Endothelial cell of umbilical vein (primary cell): ENCODE data around the gene ATP9B. TPM values are rescaled to one million over a fixed set of nuclear protein-coding genes. Genes with fewer than 3 reads are reported as not detected.

Source experiments
- BruUV-seq: library from RNA; stranded (reverse); fragments of 400-500 nt; replicated peaks from 2 replicates; lab custom pipeline; 2021; lab: Mats Ljungman, UMichigan
- CTCF ChIA-PET: fragments of 300-600, 350-600 bp; sonication (Branson Sonifier 250); formaldehyde crosslinking; loops from one replicate; lab custom pipeline; 2021; ENCODE audit warnings: antibody characterized with exemption, inconsistent platforms; lab: Charles Lee
- POLR2A ChIA-PET: fragments of 300-600, 350-600 bp; sonication (Branson Sonifier 250); formaldehyde crosslinking; loops from one replicate; lab custom pipeline; 2021; ENCODE audit warnings: antibody characterized with exemption, inconsistent platforms; lab: Charles Lee
- DNase-seq: peaks from one replicate; pipeline ENCODE4 v3.0.0-alpha.2; 2011; ENCODE audit warnings: low read depth, low spot score
- FAIRE-seq: peaks from 2 replicates; lab custom pipeline; 2011; peaks lifted over from hg19 to GRCh38; lab: Jason Lieb, UNC
- H2AFZ ChIP-seq: 2 replicates; pipeline ENCODE4 v1.6.0; 2012; ENCODE audit warnings: low read depth, low read length, control low read depth, inconsistent platforms
- H3K27ac ChIP-seq: 2 replicates; pipeline ENCODE4 v1.5.1; 2011; ENCODE audit warnings: low read depth, mild to moderate bottlenecking, control low read depth, low read length, moderate library complexity; ENCODE audit not compliant: insufficient read depth
- H3K27me3 ChIP-seq, 2 experiments: 2 replicates each; pipeline versions ENCODE4 v1.6.0 to v1.6.1; 2011; ENCODE audit warnings: low read length in 2 of 2, mixed read lengths in 1 of 2; ENCODE audit not compliant: control insufficient read depth in 2 of 2, insufficient read depth in 2 of 2
- H3K36me3 ChIP-seq, 2 experiments: 2 replicates in 1 of 2; 3 replicates in 1 of 2; pipeline ENCODE4 v1.5.1; 2011; ENCODE audit warnings: low read length in 2 of 2, mild to moderate bottlenecking in 1 of 2, moderate library complexity in 1 of 2; ENCODE audit not compliant: control insufficient read depth in 2 of 2, insufficient read depth in 2 of 2; ENCODE audit errors: extremely low read depth in 1 of 2
- H3K4me1 ChIP-seq: 3 replicates; pipeline ENCODE4 v1.5.1; 2011; ENCODE audit warnings: mild to moderate bottlenecking, low read length; ENCODE audit not compliant: control insufficient read depth, insufficient read depth; ENCODE audit errors: extremely low read depth
- H3K4me2 ChIP-seq: 2 replicates; pipeline ENCODE4 v1.6.1; 2011; ENCODE audit warnings: low read length, control low read depth, mixed read lengths; ENCODE audit not compliant: insufficient read depth
- H3K4me3 ChIP-seq, 3 experiments: fragments of 200-600 bp in 1 of 3; sonication (generic), shearing (Covaris generic) in 1 of 3; replicated peaks in 1 of 3; 2 replicates each; pipeline ENCODE4 v1.5.1; 2011 to 2016; ENCODE audit warnings: control low read depth in 3 of 3, low read length in 3 of 3, mild to moderate bottlenecking in 2 of 3, inconsistent platforms in 1 of 3, low read depth in 1 of 3, moderate library complexity in 1 of 3; ENCODE audit not compliant: insufficient read depth in 1 of 3
- H3K79me2 ChIP-seq: 2 replicates; pipeline ENCODE4 v1.6.0; 2012; ENCODE audit warnings: low read length, inconsistent platforms; ENCODE audit not compliant: control insufficient read depth, insufficient read depth
- H3K9ac ChIP-seq: replicated peaks from 2 replicates; pipeline ENCODE3; 2011; ENCODE audit warnings: low read length, control low read depth; ENCODE audit not compliant: insufficient read depth; ENCODE audit errors: extremely low read depth
- H3K9me1 ChIP-seq: replicated peaks from 3 replicates; pipeline ENCODE4 v1.6.0; 2011; ENCODE audit warnings: mild to moderate bottlenecking, low read length; ENCODE audit not compliant: control insufficient read depth, insufficient read depth; ENCODE audit errors: extremely low read depth
- H3K9me3 ChIP-seq: replicated peaks from 2 replicates; pipeline ENCODE4 v1.5.1; 2012; ENCODE audit warnings: low read length, inconsistent platforms; ENCODE audit not compliant: control insufficient read depth, insufficient read depth
- H4K20me1 ChIP-seq: replicated peaks from 2 replicates; pipeline ENCODE3; 2011; ENCODE audit warnings: mild to moderate bottlenecking, low read length; ENCODE audit not compliant: control insufficient read depth, insufficient read depth; ENCODE audit errors: extremely low read depth
- CTCF ChIP-seq, 2 donors: IDR thresholded peaks; 1 replicate in 1 of 2; 2 replicates in 1 of 2; pipeline ENCODE4 v1.5.1; 2011; ENCODE audit warnings: low read length in 2 of 2, mild to moderate bottlenecking in 2 of 2, moderate library complexity in 2 of 2, control low read depth in 1 of 2, inconsistent platforms in 1 of 2, low read depth in 1 of 2; ENCODE audit not compliant: insufficient read depth in 1 of 2; ENCODE audit errors: extremely low read depth in 1 of 2
- EZH2 ChIP-seq: IDR thresholded peaks from 2 replicates; pipeline ENCODE4 v1.6.1; 2012; ENCODE audit warnings: borderline replicate concordance, low read depth, mild to moderate bottlenecking, moderate library complexity, low read length, inconsistent platforms; ENCODE audit not compliant: severe bottlenecking
- FOS ChIP-seq: IDR thresholded peaks from 2 replicates; pipeline ENCODE4 v1.6.1; 2011; ENCODE audit warnings: mild to moderate bottlenecking, low read length, moderate library complexity, borderline replicate concordance; ENCODE audit not compliant: insufficient read depth
- GATA2 ChIP-seq: IDR thresholded peaks from 2 replicates; pipeline ENCODE4 v1.7.0; 2011; ENCODE audit warnings: low read depth, mild to moderate bottlenecking, moderate library complexity, mixed read lengths, low read length; ENCODE audit not compliant: insufficient read length, insufficient read depth
- JUN ChIP-seq: IDR thresholded peaks from 2 replicates; pipeline ENCODE4 v1.6.1; 2011; ENCODE audit warnings: borderline replicate concordance, low read depth; ENCODE audit not compliant: insufficient read length, insufficient read depth
- MAX ChIP-seq: IDR thresholded peaks from 2 replicates; pipeline ENCODE4 v1.6.1; 2011; ENCODE audit not compliant: insufficient read depth, insufficient read length
- MYC ChIP-seq: IDR thresholded peaks from one replicate; pipeline ENCODE4 v1.6.1; 2011; ENCODE audit warnings: mild to moderate bottlenecking, low read depth, low read length
- POLR2A ChIP-seq: IDR thresholded peaks from 2 replicates; pipeline ENCODE4 v1.6.1; 2012; ENCODE audit warnings: low read depth, mild to moderate bottlenecking, control low read depth, low read length
- POLR2AphosphoS5 ChIP-seq: IDR thresholded peaks from 2 replicates; pipeline ENCODE4 v1.6.1; 2012; ENCODE audit warnings: low read depth, mild to moderate bottlenecking, control low read depth, low read length, moderate library complexity; ENCODE audit not compliant: insufficient read depth
- dilution Hi-C: fragments of 300-500 bp; cut with MboI; formaldehyde crosslinking; loops from one replicate; pipeline ENCODE4 v1.15.0; 2019; ENCODE audit warnings: low sequenced_read_pairs; ENCODE audit not compliant: extremely low pct_ligation_motif_present
- intact Hi-C: fragments of 100-400 bp; cut with micrococcal nuclease; formaldehyde crosslinking; loops from one replicate; pipeline ENCODE4 v1.10.0; 2022
- polyA plus RNA-seq, 4 experiments: library from polyadenylated mRNA; depleted of rRNA in 3 of 4; stranded (reverse) in 3 of 4; unstranded in 1 of 4; fragments of >200 nt; gene quantifications; 2 replicates each; pipeline versions ENCODE4 v1.2.1 to v1.2.3, GENCODE V29; 2011 to 2012; ENCODE audit warnings: missing spikeins in 1 of 4
- total RNA-seq: library from RNA; stranded (reverse); gene quantifications from 2 replicates; pipeline ENCODE4 v1.2.3, GENCODE V29; 2021

Gene ATP9B
- total and polyA plus RNA-seq, 2 donors (not counting 3 experiments of a cell fraction or from before 2014, with no cell fraction given) = 14.6 to 18.2 TPM

GRCh38 chr18:79290876-79291275 lies 221.7 kb downstream of the ATP9B start:
- CTCF ChIA-PET = no interaction called here
- intact Hi-C loops = no loop called here
- no peak for FAIRE-seq

GRCh38 chr18:79294235-79294634 lies 225.0 kb downstream of the ATP9B start:
- no peak overlapping the region for H3K4me2 ChIP-seq
- ChIA-PET POLR2A (no interaction called here), CTCF (no interaction called here)
- no peaks in the 10 kb centered on the region for H3K4me1 ChIP-seq
- H3K27me3 ChIP-seq = no peaks in the 10 kb centered on the region
- no peak overlapping the region for H3K9ac ChIP-seq
- no peak overlapping the region for H3K4me3 ChIP-seq
- H4K20me1 ChIP-seq = no peaks in the 10 kb centered on the region
- intact Hi-C loops (no loop called here), dilution Hi-C loops (no loop called here)
- DNase-seq (no peak), FAIRE-seq (no peak)
- no peak overlapping the region for H2AFZ ChIP-seq
- no TSS peak for BruUV-seq
- no peaks in the 10 kb centered on the region for H3K9me1 ChIP-seq
- H3K27ac ChIP-seq = no peak overlapping the region
- TF ChIP-seq MYC (no peak), MAX (no peak), POLR2A (no peak), POLR2AphosphoS5 (no peak), GATA2 (no peak), FOS (no peak), JUN (no peak), CTCF (IDR thresholded peaks at IDR 0.05; ENCODE audit: extremely low read depth in 1 of 2, insufficient read depth in 1 of 2, low read depth in 1 of 2, low read length in 2 of 2) (no peak), EZH2 (no peak)
- no peaks in the 10 kb centered on the region for H3K79me2 ChIP-seq
- no peaks in the 10 kb centered on the region for H3K9me3 ChIP-seq
- H3K36me3 ChIP-seq = no peaks in the 10 kb centered on the region

More at GRCh38 chr18:79290876-79291275, 221.7 kb downstream of the ATP9B start:
- no peak overlapping the region for H3K27ac ChIP-seq
- H3K9me1 ChIP-seq = no peaks in the 10 kb centered on the region
- no TSS peak for BruUV-seq
- DNase-seq = no peak
- no peaks in the 10 kb centered on the region for H4K20me1 ChIP-seq
- no peak overlapping the region for H3K4me3 ChIP-seq
- no peaks in the 10 kb centered on the region for H3K27me3 ChIP-seq
- POLR2A ChIA-PET = no interaction called here
- H3K9me3 ChIP-seq = no peaks in the 10 kb centered on the region
- no peak overlapping the region for H3K9ac ChIP-seq
- H3K4me2 ChIP-seq = no peak overlapping the region
- H3K79me2 ChIP-seq = no peaks in the 10 kb centered on the region
- no peak overlapping the region for H2AFZ ChIP-seq
- no peaks in the 10 kb centered on the region for H3K36me3 ChIP-seq
- TF ChIP-seq JUN (no peak), POLR2AphosphoS5 (no peak), EZH2 (no peak), GATA2 (no peak)
- H3K4me1 ChIP-seq = no peaks in the 10 kb centered on the region
- dilution Hi-C loops = no loop called here
